HT-29 (cell line): ENCODE results near the gene LPXN. TPM values are rescaled to one million over a fixed set of nuclear protein-coding genes. Genes with fewer than 3 reads are reported as not detected.

Experiments used
- DNase-seq: peaks from one replicate; pipeline ENCODE4 v3.0.0-alpha.2; 2015; ENCODE audit warnings: low spot score
- total RNA-seq: library from RNA; depleted of rRNA; stranded (reverse); fragments of >200 nt; shearing (Covaris generic); gene quantifications from 2 replicates; pipeline ENCODE4 v1.2.3, GENCODE V29; 2014; rRNA removed

Gene LPXN
- total RNA-seq = 1.1 and 1.7 TPM in 2 replicates

DNA sequence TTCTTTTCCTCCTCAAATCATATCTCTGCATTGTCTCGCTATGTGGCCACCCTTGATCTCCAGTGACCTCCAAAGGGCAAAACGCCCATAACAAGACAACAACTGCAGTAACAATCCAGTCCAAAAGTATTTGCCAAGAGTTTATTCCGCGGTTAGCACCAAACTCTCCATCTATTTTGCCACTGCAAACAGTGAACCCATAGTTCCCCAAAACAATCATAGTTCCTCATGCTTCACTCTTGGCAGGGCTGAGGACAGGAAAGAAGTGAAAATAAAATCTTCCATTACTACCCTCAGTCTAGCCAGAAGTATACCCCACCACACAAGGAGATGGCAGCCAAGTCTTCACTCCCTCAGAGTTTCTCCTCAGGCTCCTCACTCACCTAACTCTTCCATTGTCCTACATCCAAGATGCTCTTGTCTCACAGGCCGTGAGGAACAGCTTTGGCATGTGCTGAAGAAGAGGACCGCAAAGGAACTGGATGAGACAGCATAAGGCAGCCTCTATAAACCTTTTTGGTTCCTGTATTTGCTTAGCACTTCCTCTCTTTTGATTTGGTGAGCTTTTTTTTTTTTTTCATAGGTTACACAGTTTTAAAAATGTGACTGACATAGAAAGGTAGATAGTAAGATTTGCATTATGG lies at the start of gene LPXN:
LPXN (minus strand) TSS at position 480 of the 644 bp plus-strand sequence; CDS start at position 396, 84 bp downstream.
- no peak for DNase-seq

- no peak for DNase-seq
These were observed 49.4 kb upstream of the LPXN start for GRCh38 chr11:58625086-58625485.

DNA sequence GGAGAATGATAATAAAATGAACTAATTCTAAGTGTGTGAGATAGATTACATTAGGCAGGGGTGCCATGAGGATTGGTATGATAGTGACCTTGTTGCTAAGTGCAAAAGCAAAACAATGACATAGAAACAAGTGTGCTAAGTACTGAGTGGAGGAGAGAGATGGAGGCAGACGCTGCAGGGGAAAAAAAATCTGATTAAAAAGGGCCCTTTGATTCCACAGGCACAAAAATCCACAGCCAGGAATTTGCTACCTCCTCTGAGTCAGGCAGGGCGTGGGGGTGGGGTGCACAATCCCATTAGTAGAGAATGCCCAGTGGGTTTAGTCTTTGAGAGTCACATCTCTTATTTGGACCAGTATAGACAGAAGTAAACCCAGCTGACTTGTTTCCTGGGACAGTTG lies 46.7 kb upstream of the LPXN start, which contains the start of gene CNTF:
CNTF (plus strand) TSS at position 322 of the 400 bp plus-strand sequence. CDS start 88 bp downstream, outside the sequence.
- DNase-seq = no peak

- no peak for DNase-seq
These were observed 46.1 kb upstream of the LPXN start for GRCh38 chr11:58621586-58622262.

DNA sequence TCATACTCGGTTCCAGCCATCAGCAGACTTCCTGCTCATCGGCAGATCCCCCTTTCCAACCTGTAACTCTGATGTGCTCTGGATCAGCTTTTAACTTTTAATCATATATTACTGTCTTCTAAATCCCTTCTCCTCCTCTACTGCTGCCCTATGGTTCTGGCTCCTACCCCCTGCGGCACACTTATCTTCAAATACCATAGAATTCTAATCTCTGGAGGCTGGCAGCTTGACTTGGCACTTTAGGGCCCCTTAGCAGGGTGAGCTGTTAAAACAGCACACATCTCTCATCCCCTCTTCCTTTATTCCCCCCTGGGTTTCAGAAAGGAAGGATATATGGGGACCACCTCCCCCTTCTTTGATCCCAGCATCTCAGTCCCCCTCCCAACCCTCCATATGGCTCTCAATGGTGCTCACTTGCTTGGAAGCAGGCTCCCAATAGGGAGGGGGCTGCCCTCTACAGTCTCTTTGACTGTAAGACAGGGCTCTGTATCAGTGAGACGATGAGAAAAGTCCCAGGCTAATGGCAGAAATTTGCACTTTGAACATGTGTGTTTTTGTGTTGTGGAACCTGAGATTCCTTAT lies 42.4 kb upstream of the LPXN start:
- DNase-seq = no peak

DNA sequence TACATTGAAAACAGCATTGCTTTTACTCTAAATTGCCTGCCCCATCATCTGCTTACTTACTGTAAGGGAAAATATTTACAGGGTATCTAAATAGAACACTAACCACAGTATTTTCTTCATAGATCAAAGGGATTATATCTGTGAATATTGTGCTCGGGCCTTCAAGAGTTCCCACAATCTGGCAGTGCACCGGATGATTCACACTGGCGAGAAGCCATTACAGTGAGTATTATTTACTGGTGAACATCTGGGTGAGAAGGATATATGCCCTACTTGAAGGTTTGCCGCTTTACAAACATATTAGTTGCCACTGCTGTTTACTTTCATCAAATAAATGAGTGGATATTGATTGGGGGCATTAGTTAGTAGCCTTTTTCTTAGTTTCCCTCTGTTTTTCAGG lies 40.9 kb upstream of the LPXN start:
- no peak for DNase-seq

- DNase-seq = no peak
These were observed 39.9 kb upstream of the LPXN start for GRCh38 chr11:58615559-58615958.

- no peak for DNase-seq
These were observed 37.6 kb upstream of the LPXN start for GRCh38 chr11:58613228-58613627.

DNA sequence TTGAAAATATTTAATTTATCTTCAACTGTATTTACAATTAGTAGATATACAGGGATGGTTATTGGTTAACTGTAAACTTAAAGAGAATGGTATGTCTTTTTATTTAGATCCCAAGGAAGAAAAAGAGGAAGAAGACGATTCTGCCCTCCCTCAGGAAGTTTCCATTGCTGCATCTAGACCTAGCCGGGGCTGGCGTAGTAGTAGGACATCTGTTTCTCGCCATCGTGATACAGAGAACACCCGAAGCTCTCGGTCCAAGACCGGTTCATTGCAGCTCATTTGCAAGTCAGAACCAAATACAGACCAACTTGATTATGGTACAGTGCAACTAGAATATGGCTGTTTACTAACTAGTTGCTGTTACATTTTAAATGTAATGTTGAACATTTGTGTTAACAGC lies 34.1 kb upstream of the LPXN start:
- DNase-seq = no peak

DNA sequence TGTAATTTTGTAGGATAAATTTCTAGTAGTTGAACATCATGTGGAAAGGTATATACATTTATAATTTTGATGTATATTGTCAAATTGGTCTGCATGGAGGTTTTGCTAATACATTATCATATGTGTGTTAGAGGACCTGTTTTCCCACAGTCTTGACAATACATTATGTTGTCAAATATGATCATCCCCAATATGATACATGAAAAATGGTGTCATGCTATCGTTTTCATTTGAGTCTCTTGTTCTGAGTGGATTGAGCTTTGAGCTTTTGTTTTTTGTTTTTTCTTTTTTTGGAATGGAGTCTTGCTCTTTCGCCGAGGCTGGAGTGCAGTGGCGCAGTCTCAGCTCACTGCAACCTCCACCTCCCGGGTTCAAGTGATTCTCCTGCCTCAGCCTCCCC lies 32.7 kb upstream of the LPXN start:
- DNase-seq = no peak

- no peak for DNase-seq
These were observed 31.5 kb upstream of the LPXN start for GRCh38 chr11:58606930-58607714.

GRCh38 chr11:58600510-58600909 lies 24.9 kb upstream of the LPXN start:
- DNase-seq = no peak

GRCh38 chr11:58597486-58598144 lies 22.0 kb upstream of the LPXN start:
- DNase-seq = no peak

DNA sequence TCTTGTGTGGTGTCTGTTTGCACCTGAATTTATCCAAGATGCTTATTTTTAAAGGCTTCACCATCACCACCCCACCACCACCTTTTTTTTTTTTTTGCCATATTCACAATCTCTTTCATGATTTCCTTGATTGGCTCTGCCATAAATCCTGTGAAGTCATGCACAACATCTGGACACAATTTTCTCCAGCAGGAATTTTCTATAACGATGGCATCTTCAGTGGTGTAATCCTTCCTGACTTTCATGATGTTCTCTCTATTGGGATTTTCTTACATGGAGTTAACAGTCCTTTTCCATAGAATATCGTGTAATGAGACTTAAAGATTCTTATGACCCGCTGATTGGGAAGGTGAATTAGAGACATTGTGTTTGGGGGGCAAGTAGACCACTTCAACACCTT lies 21.0 kb upstream of the LPXN start:
- DNase-seq = no peak

DNA sequence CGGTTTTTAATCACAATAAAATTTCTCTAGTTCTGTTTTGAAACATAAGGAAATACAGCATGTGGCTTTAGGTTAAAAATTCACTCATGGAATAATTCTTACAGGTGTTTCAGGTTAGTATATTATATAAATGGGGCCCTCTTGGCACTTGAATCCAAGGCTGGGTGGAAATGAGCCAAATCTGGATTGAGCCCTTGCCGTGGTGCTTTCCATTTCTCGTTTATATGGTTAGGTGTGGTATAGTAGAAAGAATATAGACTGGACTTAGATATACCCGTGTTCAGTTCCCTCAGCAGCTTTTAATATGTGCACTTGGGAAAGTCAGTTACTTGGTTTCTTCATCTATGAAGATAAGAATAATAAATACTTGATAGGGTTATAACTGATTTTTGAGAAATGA lies 19.2 kb upstream of the LPXN start:
- DNase-seq = no peak

DNA sequence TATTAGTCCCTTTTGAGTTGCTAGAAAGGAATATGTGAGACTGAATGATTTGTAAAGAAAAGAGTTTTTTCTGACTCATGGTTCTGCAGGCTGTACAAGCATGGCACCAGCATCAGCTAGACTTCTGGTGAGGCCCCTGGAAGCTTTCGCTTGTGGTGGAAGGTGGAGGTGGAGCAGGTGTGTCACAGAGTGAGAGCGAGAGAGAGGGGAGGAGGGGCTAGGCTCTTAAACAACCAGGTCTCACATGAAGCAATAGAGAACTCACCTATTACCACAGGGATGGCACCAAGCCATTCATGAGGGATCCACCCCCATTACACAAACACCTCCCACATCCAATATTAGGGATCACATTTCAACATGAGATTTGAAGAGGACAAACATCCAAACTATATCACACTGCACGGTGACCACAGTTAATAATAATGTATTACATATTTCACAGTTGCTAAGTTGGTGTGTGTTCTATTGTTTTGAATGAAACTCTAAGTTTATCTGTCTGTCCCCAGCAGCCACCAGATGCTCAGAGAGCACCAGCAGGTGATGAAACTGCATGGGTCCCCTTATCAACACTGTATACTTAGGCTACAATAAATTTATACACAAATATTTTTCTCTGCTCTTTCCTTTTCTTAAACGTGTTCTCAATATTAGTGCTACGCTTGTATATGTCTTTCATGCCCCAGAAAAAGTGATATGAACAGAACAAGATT lies 17.3 kb upstream of the LPXN start:
- DNase-seq = no peak

GRCh38 chr11:58591659-58592058 lies 16.0 kb upstream of the LPXN start:
- DNase-seq = no peak

DNA sequence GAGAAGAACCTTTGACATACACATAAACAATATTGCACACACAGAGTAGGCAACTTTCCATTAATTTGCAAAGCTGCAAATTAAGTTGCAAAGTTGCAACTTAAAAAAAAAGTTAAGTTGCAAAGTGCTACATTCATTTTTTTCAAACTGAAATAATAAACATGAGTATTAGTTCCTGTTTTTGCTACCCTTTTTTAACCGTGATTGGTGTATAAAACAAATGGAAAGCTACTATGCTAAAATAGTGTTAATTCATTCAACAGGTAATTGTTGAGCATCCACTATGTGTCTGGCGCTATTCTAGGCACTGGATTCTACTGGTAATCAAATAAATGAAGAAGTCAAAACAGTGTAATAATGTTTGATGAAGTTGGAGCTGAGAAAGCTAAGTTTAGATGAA lies 11.3 kb upstream of the LPXN start:
- DNase-seq = no peak

GRCh38 chr11:58582437-58582836 lies 6.8 kb upstream of the LPXN start:
- no peak for DNase-seq

DNA sequence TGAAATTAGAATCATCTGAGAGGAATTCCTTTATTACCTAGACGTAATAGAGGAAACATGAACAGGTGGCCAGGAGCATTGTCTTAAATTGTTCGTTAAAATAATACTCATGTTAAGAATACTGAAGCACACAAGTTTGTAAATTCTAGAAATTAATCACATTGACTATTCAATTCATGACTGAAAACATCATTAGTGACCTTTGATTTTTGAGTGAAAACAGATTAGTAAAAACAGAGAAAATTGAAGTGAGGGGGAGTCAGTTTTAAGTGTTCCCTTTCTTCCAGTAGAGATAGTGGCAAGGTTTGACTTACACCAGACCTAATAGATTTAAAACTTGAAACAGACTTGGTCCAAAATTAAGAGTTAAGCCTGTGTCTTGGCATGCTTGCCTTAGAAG lies 4.7 kb upstream of the LPXN start:
- peak; percentile 27 for DNase-seq
